HT-29 (cell line): Measurements from ENCODE around the gene ALDH3A2. TPM values are rescaled to one million over a fixed set of nuclear protein-coding genes. Genes with fewer than 3 reads are reported as not detected.

Experiments
- DNase-seq: peaks from one replicate; pipeline ENCODE4 v3.0.0-alpha.2; 2015; ENCODE audit warnings: low spot score
- total RNA-seq: library from RNA; depleted of rRNA; stranded (reverse); fragments of >200 nt; shearing (Covaris generic); gene quantifications from 2 replicates; pipeline ENCODE4 v1.2.3, GENCODE V29; 2014

Gene ALDH3A2
- total RNA-seq, 1 experiment from 2014 or later: 86.4 TPM

- DNase-seq: peak; percentile 84
Observed at GRCh38 chr17:19714542-19715411, 66.2 kb downstream of the ALDH3A2 start.

GRCh38 chr17:19716108-19717030, 67.8 kb downstream of the ALDH3A2 start, which contains the start of gene SLC47A2:
Gene SLC47A2, minus strand, starts transcription at chr17:19716584. Its CDS starts 29 bp downstream, at chr17:19716555.
- DNase-seq: no peak

- DNase-seq: no peak
Observed at GRCh38 chr17:19717031-19717360, 68.4 kb downstream of the ALDH3A2 start.

GRCh38 chr17:19717411-19717908, 68.9 kb downstream of the ALDH3A2 start:
- DNase-seq: no peak

- DNase-seq: no peak
Observed at GRCh38 chr17:19718041-19718612, 69.6 kb downstream of the ALDH3A2 start.

GRCh38 chr17:19718613-19719354, 70.2 kb downstream of the ALDH3A2 start:
- DNase-seq: no peak

- DNase-seq: peak; percentile 57
Observed at GRCh38 chr17:19719355-19720209, 71.0 kb downstream of the ALDH3A2 start.

- no peak for DNase-seq
Observed at GRCh38 chr17:19720210-19720475, 71.6 kb downstream of the ALDH3A2 start.

GRCh38 chr17:19720631-19721426, 72.3 kb downstream of the ALDH3A2 start:
- no peak for DNase-seq

GRCh38 chr17:19723964-19724363, 75.4 kb downstream of the ALDH3A2 start:
- DNase-seq: no peak

- peak; percentile 63 for DNase-seq
Observed at GRCh38 chr17:19724501-19725420, 76.2 kb downstream of the ALDH3A2 start.

- no peak for DNase-seq
Observed at GRCh38 chr17:19725486-19725885, 76.9 kb downstream of the ALDH3A2 start.

GRCh38 chr17:19726631-19727376, 78.3 kb downstream of the ALDH3A2 start:
- no peak for DNase-seq
